ENCODE results near the gene MACROD2.
"Not testable (repeated sequence)": the region's sequence is repeated elsewhere in the genome, so short reads cannot be mapped to it uniquely, and the experiment has no call there.

MACROD2 gene

GRCh38 chr20:14266246-14266645, 270.9 kb downstream of the MACROD2 start:
- DNase-seq (ENCODE audit: low spot score): no peak

DNA sequence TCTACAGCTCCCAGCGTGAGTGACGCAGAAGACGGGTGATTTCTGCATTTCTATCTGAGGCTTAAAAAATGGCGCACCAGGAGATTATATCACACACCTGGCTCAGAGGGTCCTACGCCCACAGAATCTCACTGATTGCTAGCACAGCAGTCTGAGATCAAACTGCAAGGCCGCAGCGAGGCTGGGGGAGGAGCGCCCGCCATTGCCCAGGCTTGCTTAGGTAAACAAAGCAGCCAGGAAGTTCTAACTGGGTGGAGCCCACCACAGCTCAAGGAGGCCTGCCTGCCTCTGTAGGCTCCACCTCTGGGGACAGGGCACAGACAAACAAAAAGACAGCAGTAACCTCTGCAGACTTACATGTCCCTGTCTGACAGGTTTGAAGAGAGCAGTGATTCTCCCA, 275.4 kb downstream of the MACROD2 start:
- DNase-seq (ENCODE audit: low spot score): not testable (repeated sequence)

GRCh38 chr20:14282140-14282539, 286.8 kb downstream of the MACROD2 start:
- DNase-seq (ENCODE audit: low spot score): no peak

GRCh38 chr20:14284443-14284842, 289.1 kb downstream of the MACROD2 start:
- no peak for DNase-seq (ENCODE audit: low spot score)

DNA sequence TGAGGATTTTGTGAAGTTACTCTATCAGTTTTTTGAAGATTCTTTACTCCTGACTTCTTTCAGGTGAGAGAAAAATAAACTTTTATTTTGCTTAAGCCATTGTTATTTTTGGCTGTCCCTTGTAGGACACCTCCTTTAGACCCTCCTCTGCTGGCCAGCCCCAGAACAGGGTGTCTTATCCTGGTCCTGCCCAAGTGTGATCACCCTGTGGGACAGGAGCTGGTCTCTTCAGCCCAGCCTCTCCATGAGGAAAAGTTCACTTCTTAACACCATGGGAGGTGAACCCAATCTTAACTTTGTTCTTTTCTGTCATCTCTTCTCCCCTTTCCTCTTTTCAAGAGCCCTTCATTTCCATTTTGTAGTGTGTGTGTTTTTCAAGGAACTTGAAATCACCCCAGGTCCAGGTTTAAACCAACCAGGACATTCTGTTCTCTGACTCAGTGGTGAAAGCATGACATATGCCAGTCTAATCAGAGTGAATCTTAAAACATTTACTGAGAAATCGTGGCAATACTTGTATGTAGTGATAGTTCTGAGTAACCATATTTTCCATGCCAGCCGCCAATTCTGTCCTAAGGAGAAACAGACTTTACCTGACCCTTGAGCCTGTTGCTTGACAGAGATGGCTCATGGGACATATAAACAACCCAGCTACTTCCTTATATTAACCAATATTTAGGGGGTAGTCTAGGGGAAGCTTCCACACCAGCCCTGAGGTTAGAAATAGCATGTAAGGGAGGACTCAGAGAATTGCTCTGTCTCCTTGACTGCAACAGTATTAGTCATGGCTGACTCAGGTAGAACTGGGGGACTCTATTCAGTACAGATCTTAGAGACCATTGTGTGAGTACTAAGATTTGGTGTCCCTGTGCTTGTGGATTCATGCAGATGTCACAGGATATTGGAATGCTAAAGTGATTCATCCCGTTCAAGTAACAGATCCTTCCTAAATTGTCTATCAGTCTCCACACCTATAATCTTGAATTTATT, 293.3 kb downstream of the MACROD2 start:
- DNase-seq (ENCODE audit: low spot score): no peak

GRCh38 chr20:14291502-14291901, 296.2 kb downstream of the MACROD2 start:
- no peak for DNase-seq (ENCODE audit: low spot score)

DNA sequence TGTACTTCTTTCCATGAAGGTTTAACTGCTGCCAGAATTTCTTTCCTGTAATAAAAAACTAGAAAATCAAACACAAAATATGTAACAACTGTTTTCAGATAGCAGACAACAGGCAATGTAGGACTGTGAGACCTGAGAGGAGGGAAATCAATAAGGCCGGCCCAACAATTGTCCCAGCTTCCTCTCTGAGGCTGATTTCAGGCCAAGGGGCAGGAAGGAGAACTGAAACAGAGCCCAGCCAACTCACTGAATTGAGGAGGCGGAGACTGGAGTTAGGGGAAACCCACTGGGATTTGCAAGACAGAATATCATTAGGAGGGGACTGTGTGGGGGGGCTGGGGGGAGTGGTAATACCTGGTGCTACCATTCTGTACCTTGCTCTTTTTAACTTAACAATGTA, 299.9 kb downstream of the MACROD2 start:
- DNase-seq (ENCODE audit: low spot score): no peak

DNA sequence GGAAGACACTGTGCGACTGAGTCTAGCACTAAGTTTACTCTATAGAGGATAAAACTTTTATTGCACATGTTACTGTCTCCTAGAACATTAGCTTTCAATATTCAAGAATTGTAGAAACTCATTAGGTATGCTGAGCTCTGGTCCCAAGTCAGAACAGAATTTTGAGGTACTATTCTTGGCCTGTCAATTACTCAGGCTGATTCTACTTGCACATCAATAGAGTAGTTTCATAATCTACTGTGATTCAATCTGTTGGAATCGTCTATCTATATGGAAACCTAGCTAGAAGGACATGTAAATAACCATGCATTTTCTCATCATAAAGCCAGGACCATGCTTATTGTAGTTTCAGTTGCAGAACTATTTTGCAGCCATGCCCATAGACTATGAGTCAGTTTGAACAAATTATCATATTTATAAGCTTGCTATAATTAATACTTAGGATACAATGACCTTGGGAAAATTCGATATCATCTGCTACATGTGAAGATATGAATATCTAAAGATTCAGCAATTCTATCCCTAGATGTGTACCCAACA, 300.5 kb downstream of the MACROD2 start:
- DNase-seq (ENCODE audit: low spot score): no peak

GRCh38 chr20:14299831-14300230, 304.5 kb downstream of the MACROD2 start:
- DNase-seq (ENCODE audit: low spot score): no peak

DNA sequence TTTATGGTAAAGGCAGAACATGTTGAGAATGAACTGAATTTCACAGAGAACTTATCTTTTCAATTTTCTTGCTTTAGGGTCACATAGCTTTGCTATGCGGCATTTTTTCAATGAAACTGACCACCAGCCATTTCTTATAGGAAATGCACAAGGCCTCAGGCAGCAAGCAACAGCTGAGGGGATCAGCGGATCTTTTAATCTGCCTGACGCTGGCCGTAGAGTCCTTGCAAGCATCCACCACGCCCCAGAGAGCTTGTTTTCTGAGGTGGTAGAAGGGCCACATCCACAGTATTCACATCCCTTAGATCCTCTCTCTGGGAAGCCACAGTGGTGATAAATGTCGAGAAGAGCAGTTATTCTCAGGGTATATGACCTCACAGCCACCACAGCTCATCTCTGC, 307.8 kb downstream of the MACROD2 start:
- no peak for DNase-seq (ENCODE audit: low spot score)

- no peak for DNase-seq (ENCODE audit: low spot score)
Observed at GRCh38 chr20:14303651-14304050, 308.3 kb downstream of the MACROD2 start.

DNA sequence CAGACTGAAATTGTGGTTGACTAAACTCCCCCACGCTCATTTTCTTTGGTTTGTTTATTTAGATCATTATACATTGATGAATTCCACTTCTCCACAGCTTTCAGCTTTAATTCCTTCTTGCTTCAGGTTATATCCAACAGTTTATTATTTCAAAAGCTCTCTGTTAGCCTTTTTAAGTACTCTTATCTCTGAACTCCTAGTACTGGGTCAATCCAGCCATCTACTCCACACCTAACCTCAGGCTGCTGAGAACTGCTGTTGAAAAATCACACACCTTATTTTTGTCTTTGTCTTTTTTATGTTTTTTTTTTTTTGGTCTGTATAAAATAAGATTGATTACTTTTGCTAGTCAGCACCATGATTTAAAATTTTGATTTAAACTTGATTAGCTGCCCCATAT, 309.2 kb downstream of the MACROD2 start:
- DNase-seq (ENCODE audit: low spot score): no peak

- DNase-seq (ENCODE audit: low spot score): no peak
Observed at GRCh38 chr20:14307956-14308355, 312.6 kb downstream of the MACROD2 start.

DNA sequence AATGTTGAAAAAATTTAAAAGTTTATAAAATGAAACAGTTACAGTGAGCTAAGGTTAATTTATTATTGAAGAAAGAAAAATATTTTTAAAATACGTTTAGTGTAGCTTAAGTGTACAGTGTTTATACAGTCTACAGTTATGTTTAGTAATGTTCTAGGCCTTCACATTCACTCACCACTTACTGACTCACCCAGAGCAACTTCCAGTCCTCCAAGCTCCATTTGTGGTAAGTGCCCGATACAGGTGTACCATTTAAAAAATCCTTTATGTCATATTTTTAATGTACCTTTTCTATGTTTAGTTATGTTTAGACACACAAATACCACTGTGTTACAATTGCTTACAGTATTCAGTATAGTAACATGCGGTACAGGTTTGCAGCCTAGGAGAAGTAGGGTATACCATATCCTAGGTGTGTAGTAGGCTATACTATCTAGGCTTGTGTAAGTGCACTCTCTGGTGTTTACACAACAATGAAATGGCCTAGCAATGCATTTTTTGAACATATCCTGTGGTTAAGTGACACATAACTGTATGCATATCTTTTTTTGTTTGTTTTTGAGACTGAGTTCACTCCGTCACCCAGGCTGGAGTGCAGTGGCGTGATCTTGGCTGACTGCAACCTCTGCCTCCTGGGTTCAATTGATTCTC, 315.8 kb downstream of the MACROD2 start:
- DNase-seq (ENCODE audit: low spot score): no peak

DNA sequence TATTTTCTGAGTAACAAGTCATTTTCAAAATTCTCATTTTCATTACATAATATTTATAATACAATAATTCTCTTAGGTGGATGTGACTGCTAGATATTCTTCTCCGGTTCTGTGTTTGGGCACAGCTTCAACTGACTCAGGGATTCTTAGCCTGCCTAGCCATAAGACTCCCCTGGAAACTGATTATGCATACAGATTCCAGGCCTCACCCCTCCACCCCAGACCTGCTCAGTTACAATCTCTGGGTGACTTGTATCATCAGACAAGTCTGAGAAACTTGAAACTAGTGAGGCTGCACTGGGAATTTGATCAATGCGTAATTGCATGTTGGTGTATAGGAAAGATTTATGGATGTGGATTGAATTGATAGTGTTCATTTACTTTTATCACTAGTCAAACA, 316.7 kb downstream of the MACROD2 start:
- no peak for DNase-seq (ENCODE audit: low spot score)

- DNase-seq (ENCODE audit: low spot score): no peak
Observed at GRCh38 chr20:14313341-14314020, 318.2 kb downstream of the MACROD2 start.

DNA sequence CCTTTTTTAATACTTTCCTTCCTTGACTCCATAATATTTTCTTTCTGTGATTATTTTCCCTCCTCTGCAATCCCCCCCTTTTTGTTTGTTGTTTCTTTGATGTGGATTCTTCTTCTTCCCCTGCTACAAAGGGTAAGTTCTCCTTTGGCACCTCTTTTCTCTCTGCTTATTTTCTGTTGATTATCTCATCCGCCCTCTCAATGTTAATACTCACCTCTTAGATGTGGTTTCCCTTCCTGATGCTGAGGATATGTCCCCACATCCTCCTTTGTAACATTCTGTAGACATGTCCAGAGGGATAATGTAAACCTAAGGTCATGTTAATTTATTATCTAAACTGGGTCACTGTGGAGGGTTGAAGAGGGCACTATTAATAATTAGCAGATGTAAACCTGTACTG, 324.4 kb downstream of the MACROD2 start:
- no peak for DNase-seq (ENCODE audit: low spot score)

DNA sequence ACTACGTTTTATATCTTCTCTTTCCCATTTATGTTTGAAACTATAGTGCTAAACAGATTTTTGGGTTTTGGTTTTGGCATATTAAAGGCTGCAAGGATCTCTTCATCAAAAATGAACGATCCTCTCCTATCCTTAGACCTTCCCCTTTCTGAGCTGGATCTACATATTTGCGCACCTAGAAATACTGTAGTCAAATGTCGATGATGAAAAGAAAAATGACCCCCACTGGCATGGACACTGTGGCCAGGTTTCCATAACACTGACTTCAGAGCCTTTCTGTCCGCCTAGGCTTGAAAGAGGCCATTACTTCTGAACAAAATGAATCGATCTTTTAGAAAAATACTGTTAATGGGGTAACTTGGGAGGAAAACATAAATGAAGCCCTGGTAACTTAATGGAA, 336.3 kb downstream of the MACROD2 start:
- no peak for DNase-seq (ENCODE audit: low spot score)

DNA sequence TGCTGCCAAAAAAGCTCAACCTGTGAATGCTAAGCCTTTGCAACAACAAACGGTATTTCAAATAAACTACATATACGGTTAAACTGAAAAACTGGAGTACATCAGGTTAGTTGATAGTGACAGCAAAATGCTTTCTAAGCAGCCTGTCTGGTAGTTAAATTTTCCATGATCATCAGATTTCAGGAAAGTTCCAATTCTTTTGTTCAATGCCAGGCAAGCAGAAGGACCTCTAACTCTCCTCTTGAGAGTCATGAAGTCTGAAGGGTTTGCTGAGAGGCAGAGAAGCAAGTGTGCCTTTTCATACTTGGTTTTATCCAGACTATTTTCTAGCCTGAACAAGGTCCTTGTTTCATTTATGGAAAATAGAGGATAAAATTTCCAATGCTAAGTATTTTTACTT, 337.6 kb downstream of the MACROD2 start:
- DNase-seq (ENCODE audit: low spot score): no peak

DNA sequence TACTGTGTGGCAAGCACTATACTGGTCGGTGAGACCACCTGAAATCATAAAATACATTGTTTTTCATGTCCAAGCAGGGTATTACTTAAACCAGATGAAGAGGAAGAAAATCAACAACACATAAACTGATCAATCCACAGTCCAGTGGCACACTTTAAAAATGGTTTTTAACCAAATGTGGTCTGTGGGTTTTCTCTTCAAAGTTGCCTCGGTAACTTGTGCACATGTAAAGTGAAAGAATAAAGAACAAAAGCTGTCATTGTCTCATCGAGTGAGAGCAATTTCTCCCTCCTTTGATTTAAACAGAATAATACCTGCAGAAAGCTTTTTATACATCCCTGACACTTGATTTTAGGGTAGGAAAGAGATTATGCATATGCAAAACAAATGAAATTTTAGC, 338.4 kb downstream of the MACROD2 start:
- no peak for DNase-seq (ENCODE audit: low spot score)

GRCh38 chr20:14334306-14334930, 339.1 kb downstream of the MACROD2 start:
- no peak for DNase-seq (ENCODE audit: low spot score)

- no peak for DNase-seq (ENCODE audit: low spot score)
Observed at GRCh38 chr20:14335052-14335451, 339.7 kb downstream of the MACROD2 start.
